SU-DHL-6 (cell line): ENCODE data around the gene TMEM39B.

Experiments used
- H2AFZ ChIP-seq: fragments of 200-600 bp; sonication (generic); 2 replicates; pipeline ENCODE4 v1.6.1; 2014; ENCODE audit warnings: low read depth, mild to moderate bottlenecking, moderate library complexity, mixed read lengths, antibody characterized with exemption, low read length; ENCODE audit not compliant: severe bottlenecking
- H3F3A ChIP-seq: fragments of 200-600 bp; shearing (Covaris generic); 2 replicates; pipeline ENCODE4 v1.6.0; 2016; ENCODE audit warnings: antibody characterized with exemption, mild to moderate bottlenecking; ENCODE audit not compliant: insufficient read depth
- H3K27ac ChIP-seq: fragments of 200-600 bp; sonication (generic); 2 replicates; pipeline ENCODE4 v1.5.1; 2016; ENCODE audit warnings: low read depth, mild to moderate bottlenecking, low read length, moderate library complexity, mixed read lengths
- H3K27me3 ChIP-seq: fragments of 200-600 bp; sonication (generic), shearing (Covaris generic); 2 replicates; pipeline ENCODE4 v1.6.0; 2014; ENCODE audit warnings: mild to moderate bottlenecking, low read length
- H3K36me3 ChIP-seq: fragments of 200-600 bp; sonication (generic); 2 replicates; pipeline ENCODE4 v1.6.1; 2014; ENCODE audit warnings: mild to moderate bottlenecking, low read length, mixed read lengths
- H3K4me2 ChIP-seq: fragments of 300-600, 200-600 bp; shearing (Covaris generic), sonication (generic); 2 replicates; pipeline ENCODE4 v1.6.0; 2014; ENCODE audit warnings: low read length, low read depth, mild to moderate bottlenecking; ENCODE audit not compliant: poor library complexity, severe bottlenecking
- H3K4me3 ChIP-seq: fragments of 200-600 bp; sonication (generic); 2 replicates; pipeline ENCODE4 v1.5.1; 2014; ENCODE audit warnings: antibody characterized with exemption, low read length, mild to moderate bottlenecking, mixed read lengths; ENCODE audit not compliant: insufficient read depth, poor library complexity, severe bottlenecking
- H3K79me2 ChIP-seq: fragments of 200-600 bp; sonication (generic); 2 replicates; pipeline ENCODE4 v1.6.1; 2014; ENCODE audit warnings: mild to moderate bottlenecking, low read length, moderate library complexity; ENCODE audit not compliant: insufficient read depth
- H3K9ac ChIP-seq: fragments of 200-600 bp; sonication (generic); 2 replicates; pipeline ENCODE4 v1.7.0; 2014; ENCODE audit warnings: mild to moderate bottlenecking, low read length
- H3K9me2 ChIP-seq: fragments of 200-600 bp; sonication (generic); replicated peaks from 2 replicates; pipeline ENCODE4 v1.6.1; 2014; ENCODE audit warnings: low read length; ENCODE audit not compliant: insufficient read depth
- H3K9me3 ChIP-seq: fragments of 200-600 bp; sonication (generic); 2 replicates; pipeline ENCODE4 v1.6.1; 2014; ENCODE audit warnings: low read length, mixed read lengths; ENCODE audit not compliant: insufficient read depth
- H4K20me1 ChIP-seq: fragments of 200-600 bp; sonication (generic); 2 replicates; pipeline ENCODE4 v1.6.1; 2014; ENCODE audit warnings: low read depth, mild to moderate bottlenecking, antibody characterized with exemption, low read length, moderate library complexity, mixed read lengths
- EZH2phosphoT487 ChIP-seq: fragments of 200-600 bp; sonication (generic), shearing (Covaris generic); conservative IDR thresholded peaks from 2 replicates; pipeline ENCODE4 v1.6.1; 2018; ENCODE audit warnings: mild to moderate bottlenecking, antibody characterized with exemption, low read length, moderate library complexity, mixed read lengths
- TF ChIP-seq, protein P1 (sequence below): fragments of 200-600 bp; sonication (generic); IDR thresholded peaks from one replicate; pipeline ENCODE4 v1.5.1; 2017; ENCODE audit warnings: antibody characterized with exemption, mild to moderate bottlenecking, low read length, moderate library complexity; ENCODE audit not compliant: insufficient read depth, poor library complexity, severe bottlenecking

Gene TMEM39B

DNA sequence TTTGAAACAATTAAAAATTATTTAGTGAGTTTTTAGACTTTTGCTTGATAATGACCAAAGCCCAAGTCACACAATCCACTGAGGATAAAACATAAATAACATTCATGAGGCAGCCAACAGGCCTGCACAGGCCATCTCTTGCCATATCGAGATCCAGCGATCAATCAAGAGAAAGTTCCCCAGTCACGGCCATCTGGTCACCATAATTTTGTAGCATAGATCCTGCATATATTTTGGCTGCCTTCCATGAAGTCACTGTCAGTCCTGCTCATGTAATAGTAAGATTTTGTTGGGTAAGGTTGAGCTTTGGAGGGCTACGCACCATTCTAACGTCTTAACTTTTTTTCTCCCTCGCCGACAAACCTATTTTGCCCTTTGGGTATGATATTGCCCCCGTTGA is 52.6 kb downstream of the TMEM39B start:
- H4K20me1 ChIP-seq: peaks cover 5% of the 10 kb centered on the region; the same call in 1 of the 2 replicates
- no peak for TF ChIP-seq EZH2phosphoT487
- TF ChIP-seq, protein P1, sequence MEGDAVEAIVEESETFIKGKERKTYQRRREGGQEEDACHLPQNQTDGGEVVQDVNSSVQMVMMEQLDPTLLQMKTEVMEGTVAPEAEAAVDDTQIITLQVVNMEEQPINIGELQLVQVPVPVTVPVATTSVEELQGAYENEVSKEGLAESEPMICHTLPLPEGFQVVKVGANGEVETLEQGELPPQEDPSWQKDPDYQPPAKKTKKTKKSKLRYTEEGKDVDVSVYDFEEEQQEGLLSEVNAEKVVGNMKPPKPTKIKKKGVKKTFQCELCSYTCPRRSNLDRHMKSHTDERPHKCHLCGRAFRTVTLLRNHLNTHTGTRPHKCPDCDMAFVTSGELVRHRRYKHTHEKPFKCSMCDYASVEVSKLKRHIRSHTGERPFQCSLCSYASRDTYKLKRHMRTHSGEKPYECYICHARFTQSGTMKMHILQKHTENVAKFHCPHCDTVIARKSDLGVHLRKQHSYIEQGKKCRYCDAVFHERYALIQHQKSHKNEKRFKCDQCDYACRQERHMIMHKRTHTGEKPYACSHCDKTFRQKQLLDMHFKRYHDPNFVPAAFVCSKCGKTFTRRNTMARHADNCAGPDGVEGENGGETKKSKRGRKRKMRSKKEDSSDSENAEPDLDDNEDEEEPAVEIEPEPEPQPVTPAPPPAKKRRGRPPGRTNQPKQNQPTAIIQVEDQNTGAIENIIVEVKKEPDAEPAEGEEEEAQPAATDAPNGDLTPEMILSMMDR: no peak
- H3K79me2 ChIP-seq: peaks cover 94% of the 10 kb centered on the region

GRCh38 chr1:32126770-32127169 is 54.0 kb downstream of the TMEM39B start:
- no peaks in the 10 kb centered on the region for H3K27me3 ChIP-seq
- H4K20me1 ChIP-seq: peaks cover 5% of the 10 kb centered on the region; the same call in 1 of the 2 replicates
- no peaks in the 10 kb centered on the region for H3K9me3 ChIP-seq
- no peak overlapping the region for H3K27ac ChIP-seq
- H3K79me2 ChIP-seq: peaks cover 91% of the 10 kb centered on the region
- H3K36me3 ChIP-seq: peaks cover 4% of the 10 kb centered on the region; the same call in 1 of the 2 replicates
- H3K9me2 ChIP-seq: no peaks in the 10 kb centered on the region
- H3K4me2 ChIP-seq: no peak overlapping the region
- H3K4me3 ChIP-seq: no peak overlapping the region
- H3F3A ChIP-seq: peaks cover 7% of the 10 kb centered on the region; the same call in 1 of the 2 replicates
- TF ChIP-seq EZH2phosphoT487: no peak
- TF ChIP-seq, protein P1: no peak
- no peak overlapping the region for H3K9ac ChIP-seq
- no peak overlapping the region for H2AFZ ChIP-seq

More for the DNA sequence above, 52.6 kb downstream of the TMEM39B start:
- peaks cover 7% of the 10 kb centered on the region; the same call in 1 of the 2 replicates for H3F3A ChIP-seq
- H3K9me3 ChIP-seq: no peaks in the 10 kb centered on the region
- no peak overlapping the region for H3K4me3 ChIP-seq
- no peak overlapping the region for H3K27ac ChIP-seq
- no peak overlapping the region for H2AFZ ChIP-seq
- no peaks in the 10 kb centered on the region for H3K27me3 ChIP-seq
- no peak overlapping the region for H3K4me2 ChIP-seq
- H3K9me2 ChIP-seq: no peaks in the 10 kb centered on the region
- no peak overlapping the region for H3K9ac ChIP-seq
- peaks cover 4% of the 10 kb centered on the region; the same call in 1 of the 2 replicates for H3K36me3 ChIP-seq

DNA sequence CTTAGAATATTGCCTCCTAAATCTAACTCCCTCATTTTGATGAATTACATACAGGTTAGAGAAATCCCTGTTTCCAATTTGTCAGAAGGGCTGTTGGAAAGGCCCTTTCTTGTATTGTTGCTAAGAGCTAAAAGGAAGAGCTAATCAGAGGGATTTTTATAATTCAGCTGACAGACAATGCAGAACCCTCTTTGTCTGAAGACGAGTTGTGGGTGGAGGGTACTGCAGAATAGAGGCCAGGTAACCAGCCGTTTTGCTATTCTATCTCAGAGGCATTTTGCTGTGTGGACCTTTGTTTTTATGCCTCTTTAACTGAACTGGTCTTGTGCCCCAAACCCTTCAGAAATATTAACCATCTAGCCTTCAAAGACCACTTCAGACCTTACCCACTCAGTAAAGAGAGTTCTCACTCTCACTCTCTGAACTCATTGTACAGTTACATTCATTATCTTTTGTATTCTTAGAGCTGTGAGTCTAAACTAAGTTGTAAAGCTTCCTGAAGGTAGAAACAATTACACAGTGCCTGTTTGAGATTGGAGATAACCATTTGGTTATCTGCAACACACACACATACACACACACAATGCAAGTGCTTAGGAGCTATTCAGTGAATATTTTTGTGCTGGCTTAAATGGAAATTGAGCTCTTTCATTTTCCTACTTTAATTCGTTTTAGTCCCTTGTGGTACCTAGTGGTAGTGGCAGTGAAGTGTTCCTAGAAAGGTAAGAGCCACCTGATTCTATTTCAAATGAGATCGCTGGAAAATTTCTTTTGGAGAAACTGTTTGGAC is 54.9 kb downstream of the TMEM39B start:
- Histone ChIP-seq H3F3A (peaks cover 7% of the 10 kb centered on the region; the same call in 1 of the 2 replicates), H3K79me2 (peaks cover 87% of the 10 kb centered on the region), H2AFZ (no peak overlapping the region), H3K4me3 (no peak overlapping the region), H3K36me3 (peaks cover 4% of the 10 kb centered on the region; the same call in 1 of the 2 replicates), H4K20me1 (peaks cover 5% of the 10 kb centered on the region; the same call in 1 of the 2 replicates), H3K4me2 (no peak overlapping the region), H3K9ac (no peak overlapping the region), H3K9me3 (no peaks in the 10 kb centered on the region), H3K27ac (no peak overlapping the region), H3K27me3 (no peaks in the 10 kb centered on the region), H3K9me2 (no peaks in the 10 kb centered on the region)
- TF ChIP-seq, protein P1: no peak
- TF ChIP-seq EZH2phosphoT487: no peak
